Measurements from ENCODE around the gene C3orf22.

DNA sequence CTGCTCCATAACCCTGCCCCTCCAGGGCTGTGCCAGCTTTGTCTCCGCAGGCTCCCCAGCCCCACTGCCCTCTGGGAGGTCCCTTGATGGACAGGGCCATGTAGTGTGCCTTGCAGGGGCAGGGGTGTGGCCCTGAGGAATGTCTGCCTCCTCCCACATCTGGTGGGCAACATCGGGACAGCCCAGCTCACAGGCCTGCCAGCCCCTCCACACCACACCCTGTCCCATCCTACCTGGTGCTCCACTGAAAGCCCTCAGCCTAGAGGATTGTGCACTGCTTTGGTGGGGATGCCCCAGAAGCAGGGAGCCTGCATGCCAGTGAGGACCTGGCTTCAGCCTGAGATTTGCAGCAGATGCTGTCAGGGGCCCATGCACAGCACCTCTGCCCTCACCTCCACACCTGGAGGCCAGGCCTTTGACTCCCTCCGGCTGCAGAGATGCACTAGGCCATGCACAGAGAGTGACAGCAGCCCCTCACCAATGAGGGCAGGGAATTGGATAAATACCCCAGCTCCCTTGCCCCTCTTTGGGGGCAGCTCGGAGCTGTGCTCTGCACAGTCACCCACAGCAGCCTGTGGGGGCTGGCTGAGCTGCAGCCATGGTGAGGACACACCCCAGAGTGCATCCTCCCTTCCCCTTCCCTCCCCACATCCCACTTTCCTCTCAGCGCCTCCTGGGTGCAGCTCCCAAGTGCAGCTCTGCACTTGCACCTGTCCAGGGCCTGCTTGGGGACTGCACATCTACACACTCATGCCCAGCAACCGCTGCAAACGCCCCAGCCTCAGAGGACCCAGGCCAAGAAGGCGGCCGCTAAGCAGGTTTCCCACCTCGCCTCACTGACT lies 2.7 kb downstream of the C3orf22 start:
- TF ChIP-seq, protein P1, sequence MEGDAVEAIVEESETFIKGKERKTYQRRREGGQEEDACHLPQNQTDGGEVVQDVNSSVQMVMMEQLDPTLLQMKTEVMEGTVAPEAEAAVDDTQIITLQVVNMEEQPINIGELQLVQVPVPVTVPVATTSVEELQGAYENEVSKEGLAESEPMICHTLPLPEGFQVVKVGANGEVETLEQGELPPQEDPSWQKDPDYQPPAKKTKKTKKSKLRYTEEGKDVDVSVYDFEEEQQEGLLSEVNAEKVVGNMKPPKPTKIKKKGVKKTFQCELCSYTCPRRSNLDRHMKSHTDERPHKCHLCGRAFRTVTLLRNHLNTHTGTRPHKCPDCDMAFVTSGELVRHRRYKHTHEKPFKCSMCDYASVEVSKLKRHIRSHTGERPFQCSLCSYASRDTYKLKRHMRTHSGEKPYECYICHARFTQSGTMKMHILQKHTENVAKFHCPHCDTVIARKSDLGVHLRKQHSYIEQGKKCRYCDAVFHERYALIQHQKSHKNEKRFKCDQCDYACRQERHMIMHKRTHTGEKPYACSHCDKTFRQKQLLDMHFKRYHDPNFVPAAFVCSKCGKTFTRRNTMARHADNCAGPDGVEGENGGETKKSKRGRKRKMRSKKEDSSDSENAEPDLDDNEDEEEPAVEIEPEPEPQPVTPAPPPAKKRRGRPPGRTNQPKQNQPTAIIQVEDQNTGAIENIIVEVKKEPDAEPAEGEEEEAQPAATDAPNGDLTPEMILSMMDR (IDR thresholded peaks at IDR 0.05; ENCODE audit: low read depth, low read length) = no peak
- TF ChIP-seq EZH2phosphoT487 (IDR thresholded peaks at IDR 0.05; ENCODE audit: low read depth) = no peak
